HCT116 (cell line): ENCODE measurements around the gene SHANK3.

Experiments
- CTCF ChIP-seq, 3 experiments: fragments of 200-600 bp in 1 of 3; sonication (generic) in 1 of 3; IDR thresholded peaks in 2 of 3; conservative IDR thresholded peaks in 1 of 3; 2 replicates each; pipeline ENCODE4 v1.5.1; 2012 to 2017; ENCODE audit warnings: low read depth in 2 of 3, low read length in 2 of 3, antibody characterized with exemption in 1 of 3, borderline replicate concordance in 1 of 3, control low read depth in 1 of 3, mild to moderate bottlenecking in 1 of 3, mixed read lengths in 1 of 3, mixed run types in 1 of 3, moderate library complexity in 1 of 3; ENCODE audit not compliant: insufficient read depth in 1 of 3
- ELF1 ChIP-seq: IDR thresholded peaks from 2 replicates; pipeline ENCODE4 v1.6.1; 2012; ENCODE audit warnings: low read depth, borderline replicate concordance
- EZH2phosphoT487 ChIP-seq: fragments of 200-600 bp; IDR thresholded peaks from 2 replicates; pipeline ENCODE4 v1.6.1; 2018; ENCODE audit warnings: antibody characterized with exemption, borderline replicate concordance
- FOSL1 ChIP-seq: IDR thresholded peaks from 2 replicates; pipeline ENCODE4 v1.6.1; 2012; ENCODE audit warnings: low read depth
- POLR2A ChIP-seq: IDR thresholded peaks from 2 replicates; pipeline ENCODE4 v1.7.0; 2011; ENCODE audit warnings: borderline replicate concordance; ENCODE audit not compliant: insufficient read depth, insufficient read length; ENCODE audit errors: extremely low read depth
- POLR2AphosphoS5 ChIP-seq: IDR thresholded peaks from 2 replicates; pipeline ENCODE4 v1.6.1; 2011; ENCODE audit warnings: mild to moderate bottlenecking, low read depth, low read length, moderate library complexity
- SIN3A ChIP-seq: IDR thresholded peaks from 2 replicates; pipeline ENCODE4 v1.6.1; 2012; ENCODE audit warnings: low read depth
- SP1 ChIP-seq: IDR thresholded peaks from 2 replicates; pipeline ENCODE4 v1.6.1; 2012; ENCODE audit warnings: low read depth
- SRF ChIP-seq: IDR thresholded peaks from 2 replicates; pipeline ENCODE4 v1.6.1; 2012; ENCODE audit warnings: low read depth

DNA sequence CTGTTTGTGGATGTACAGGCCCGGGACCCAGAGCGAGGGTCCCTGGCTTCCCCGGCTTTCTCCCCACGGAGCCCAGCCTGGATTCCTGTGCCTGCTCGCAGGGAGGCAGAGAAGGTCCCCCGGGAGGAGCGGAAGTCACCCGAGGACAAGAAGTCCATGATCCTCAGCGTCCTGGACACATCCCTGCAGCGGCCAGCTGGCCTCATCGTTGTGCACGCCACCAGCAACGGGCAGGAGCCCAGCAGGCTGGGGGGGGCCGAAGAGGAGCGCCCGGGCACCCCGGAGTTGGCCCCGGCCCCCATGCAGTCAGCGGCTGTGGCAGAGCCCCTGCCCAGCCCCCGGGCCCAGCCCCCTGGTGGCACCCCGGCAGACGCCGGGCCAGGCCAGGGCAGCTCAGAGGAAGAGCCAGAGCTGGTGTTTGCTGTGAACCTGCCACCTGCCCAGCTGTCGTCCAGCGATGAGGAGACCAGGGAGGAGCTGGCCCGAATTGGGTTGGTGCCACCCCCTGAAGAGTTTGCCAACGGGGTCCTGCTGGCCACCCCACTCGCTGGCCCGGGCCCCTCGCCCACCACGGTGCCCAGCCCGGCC lies 48.7 kb downstream of the SHANK3 start:
- TF ChIP-seq CTCF (IDR thresholded peaks at IDR 0.05 in 2 of 3, conservative IDR thresholded peaks at IDR 0.05 in 1 of 3; ENCODE audit: borderline replicate concordance in 1 of 3, insufficient read depth in 1 of 3, low read depth in 2 of 3, low read length in 2 of 3) (no peak), FOSL1 (no peak), SP1 (no peak), ELF1 (no peak), POLR2AphosphoS5 (no peak), SRF (no peak), POLR2A (no peak), EZH2phosphoT487 (no peak), SIN3A (no peak)
